GM10266 (cell line): Measurements from ENCODE around the gene EEF2.
"Not testable (repeated sequence)": the region's sequence is repeated elsewhere in the genome, so short reads cannot be mapped to it uniquely, and the experiment has no call there.

Experiments used
- DNase-seq: peaks from one replicate; pipeline ENCODE4 v3.0.0; 2012; ENCODE audit errors: extremely low spot score
- CTCF ChIP-seq: IDR thresholded peaks from 2 replicates; pipeline ENCODE4 v1.5.1; 2012; ENCODE audit warnings: mild to moderate bottlenecking, low read depth; ENCODE audit not compliant: control insufficient read depth, insufficient read depth; ENCODE audit errors: missing control alignments

The EEF2 gene

GRCh38 chr19:3968556-3969434 lies 16.5 kb downstream of the EEF2 start:
- DNase-seq, result no peak
- TF ChIP-seq CTCF, result no peak

- not testable (repeated sequence) for DNase-seq
Measured at GRCh38 chr19:3967983-3968382, 17.3 kb downstream of the EEF2 start.

- DNase-seq, result no peak
- no peak for TF ChIP-seq CTCF
Measured at GRCh38 chr19:3966051-3967017, 18.9 kb downstream of the EEF2 start.

GRCh38 chr19:3964256-3965194 lies 20.7 kb downstream of the EEF2 start:
- DNase-seq, result no peak
- TF ChIP-seq CTCF, result no peak

- no peak for DNase-seq
- TF ChIP-seq CTCF, result no peak
Measured at GRCh38 chr19:3963458-3964255, 21.6 kb downstream of the EEF2 start.

GRCh38 chr19:3961007-3961406 lies 24.3 kb downstream of the EEF2 start:
- TF ChIP-seq CTCF, result no peak
- DNase-seq, result no peak
